Breast epithelium (tissue), 3 donors: ENCODE results near the gene GGTA1.
"Not testable (repeated sequence)": the region's sequence is repeated elsewhere in the genome, so short reads cannot be mapped to it uniquely, and the experiment has no call there.

ENCODE experiments used
- POLR2A ChIP-seq: fragments of 450-650 bp; IDR thresholded peaks from one replicate; pipeline ENCODE4 v1.6.1; 2016; ENCODE audit warnings: antibody characterized with exemption, mild to moderate bottlenecking, moderate library complexity
- TF ChIP-seq, protein P1 (sequence below), 3 donors: fragments of 450-650 bp; IDR thresholded peaks; one replicate each; pipeline ENCODE4 v1.5.1; 2016 to 2017; ENCODE audit warnings: antibody characterized with exemption in 3 of 3, mild to moderate bottlenecking in 3 of 3, moderate library complexity in 3 of 3

DNA sequence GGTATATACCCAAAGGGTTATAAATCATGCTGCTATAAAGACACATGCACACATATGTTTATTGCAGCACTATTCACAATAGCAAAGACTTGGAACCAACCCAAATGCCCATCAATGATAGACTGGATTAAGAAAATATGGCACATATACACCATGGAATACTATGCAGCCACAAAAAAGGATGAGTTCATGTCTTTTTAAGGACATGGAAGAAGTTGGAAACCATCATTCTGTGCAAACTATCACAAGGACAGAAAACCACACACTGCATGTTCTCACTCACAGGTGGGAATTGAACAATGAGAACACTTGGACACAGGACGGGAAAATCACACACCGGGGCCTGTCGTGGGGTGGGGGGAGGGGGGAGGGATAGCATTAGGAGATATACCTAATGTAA, 62.6 kb downstream of the GGTA1 start:
- TF ChIP-seq, protein P1, sequence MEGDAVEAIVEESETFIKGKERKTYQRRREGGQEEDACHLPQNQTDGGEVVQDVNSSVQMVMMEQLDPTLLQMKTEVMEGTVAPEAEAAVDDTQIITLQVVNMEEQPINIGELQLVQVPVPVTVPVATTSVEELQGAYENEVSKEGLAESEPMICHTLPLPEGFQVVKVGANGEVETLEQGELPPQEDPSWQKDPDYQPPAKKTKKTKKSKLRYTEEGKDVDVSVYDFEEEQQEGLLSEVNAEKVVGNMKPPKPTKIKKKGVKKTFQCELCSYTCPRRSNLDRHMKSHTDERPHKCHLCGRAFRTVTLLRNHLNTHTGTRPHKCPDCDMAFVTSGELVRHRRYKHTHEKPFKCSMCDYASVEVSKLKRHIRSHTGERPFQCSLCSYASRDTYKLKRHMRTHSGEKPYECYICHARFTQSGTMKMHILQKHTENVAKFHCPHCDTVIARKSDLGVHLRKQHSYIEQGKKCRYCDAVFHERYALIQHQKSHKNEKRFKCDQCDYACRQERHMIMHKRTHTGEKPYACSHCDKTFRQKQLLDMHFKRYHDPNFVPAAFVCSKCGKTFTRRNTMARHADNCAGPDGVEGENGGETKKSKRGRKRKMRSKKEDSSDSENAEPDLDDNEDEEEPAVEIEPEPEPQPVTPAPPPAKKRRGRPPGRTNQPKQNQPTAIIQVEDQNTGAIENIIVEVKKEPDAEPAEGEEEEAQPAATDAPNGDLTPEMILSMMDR (IDR thresholded peaks at IDR 0.05), result not testable (repeated sequence)
- not testable (repeated sequence) for TF ChIP-seq POLR2A
